H1 (cell line): ENCODE results near the gene TP73. TPM values are rescaled to one million over a fixed set of nuclear protein-coding genes. Genes with fewer than 3 reads are reported as not detected.

Experiments used
- CTCF ChIA-PET: fragments of 300-600 bp; sonication (Branson Sonifier 250); formaldehyde crosslinking; loops from one replicate; lab custom pipeline; 2021; ENCODE audit not compliant: partially characterized antibody; lab: Charles Lee
- POLR2A ChIA-PET: fragments of 300-600 bp; sonication (Branson Sonifier 250); formaldehyde crosslinking; loops from one replicate; lab custom pipeline; 2021; ENCODE audit warnings: inconsistent platforms; ENCODE audit not compliant: partially characterized antibody; lab: Charles Lee
- DNase-seq, 2 experiments: peaks; one replicate each; pipeline versions ENCODE4 v3.0.0 to v3.0.0-alpha.2; 2010 to 2022; ENCODE audit warnings: low spot score in 2 of 2, low read depth in 1 of 2, mixed read lengths in 1 of 2
- FAIRE-seq: peaks from 2 replicates; lab custom pipeline; 2011; peaks lifted over from hg19 to GRCh38; lab: Jason Lieb, UNC
- H2AFZ ChIP-seq: 2 replicates; pipeline ENCODE4 v1.8.1; 2012; ENCODE audit warnings: low read length, inconsistent platforms
- H2AK5ac ChIP-seq: 2 replicates; pipeline ENCODE4 v1.6.1; 2013; ENCODE audit warnings: low read depth, low read length
- H2BK120ac ChIP-seq: replicated peaks from 2 replicates; pipeline ENCODE3; 2013; ENCODE audit warnings: low read depth, low read length, inconsistent platforms
- H2BK12ac ChIP-seq: 2 replicates; pipeline ENCODE4 v1.6.1; 2013; ENCODE audit warnings: low read depth, low read length
- H2BK15ac ChIP-seq: 2 replicates; pipeline ENCODE4 v1.6.1; 2013; ENCODE audit warnings: low read length
- H2BK20ac ChIP-seq: 2 replicates; pipeline ENCODE4 v1.6.1; 2013; ENCODE audit warnings: low read length
- H2BK5ac ChIP-seq: 2 replicates; pipeline ENCODE4 v1.6.1; 2013; ENCODE audit warnings: low read depth, low read length
- H3K14ac ChIP-seq: 2 replicates; pipeline ENCODE4 v1.6.1; 2013; ENCODE audit warnings: inconsistent platforms; ENCODE audit not compliant: insufficient read length
- H3K18ac ChIP-seq: 2 replicates; pipeline ENCODE4 v1.6.1; 2013; ENCODE audit warnings: low read length; ENCODE audit errors: extremely low read depth
- H3K23ac ChIP-seq: 2 replicates; pipeline ENCODE4 v1.6.1; 2013; ENCODE audit warnings: inconsistent platforms; ENCODE audit not compliant: insufficient read length
- H3K23me2 ChIP-seq: 2 replicates; pipeline ENCODE4 v1.6.1; 2013; ENCODE audit warnings: low read depth, low read length
- H3K27ac ChIP-seq: 2 replicates; pipeline ENCODE4 v1.6.1; 2011; ENCODE audit warnings: low read depth, low read length, inconsistent platforms
- H3K27me3 ChIP-seq, 4 experiments: replicated peaks in 1 of 4; 1 replicate in 1 of 4; 2 replicates in 3 of 4; pipeline versions ENCODE4 v1.6.1 to v1.8.1; 2011 to 2013; ENCODE audit warnings: low read length in 3 of 4, mild to moderate bottlenecking in 3 of 4, inconsistent platforms in 2 of 4, mixed read lengths in 2 of 4, moderate library complexity in 1 of 4; ENCODE audit not compliant: control insufficient read depth in 3 of 4, insufficient read depth in 3 of 4; ENCODE audit errors: extremely low read depth in 1 of 4
- H3K36me3 ChIP-seq, 4 experiments: 2 replicates each; pipeline versions ENCODE4 v1.6.1 to v1.8.1; 2011 to 2013; ENCODE audit warnings: mild to moderate bottlenecking in 4 of 4, low read length in 3 of 4, moderate library complexity in 2 of 4, control low read depth in 1 of 4, inconsistent platforms in 1 of 4; ENCODE audit not compliant: insufficient read depth in 4 of 4, control insufficient read depth in 2 of 4
- H3K4ac ChIP-seq: replicated peaks from 2 replicates; pipeline ENCODE3; 2013; ENCODE audit warnings: low read length, low read depth, mixed read lengths, inconsistent platforms; ENCODE audit not compliant: insufficient read length
- H3K4me1 ChIP-seq, 4 experiments: replicated peaks in 1 of 4; 1 replicate in 1 of 4; 2 replicates in 3 of 4; pipeline versions ENCODE4 v1.6.1 to v1.8.1; 2011 to 2013; ENCODE audit warnings: low read length in 3 of 4, inconsistent platforms in 2 of 4, mixed read lengths in 1 of 4; ENCODE audit not compliant: insufficient read depth in 4 of 4, control insufficient read depth in 3 of 4
- H3K4me2 ChIP-seq, 2 experiments: 2 replicates each; pipeline versions ENCODE4 v1.6.1 to v1.8.1; 2011 to 2013; ENCODE audit warnings: low read depth in 2 of 2, low read length in 2 of 2, control low read depth in 1 of 2, inconsistent platforms in 1 of 2, mild to moderate bottlenecking in 1 of 2; ENCODE audit not compliant: insufficient read depth in 1 of 2
- H3K4me3 ChIP-seq, 4 experiments: fragments of 200-600, 300-600 bp in 1 of 4; sonication (generic), shearing (Covaris generic), sonication (Bioruptor Twin) in 1 of 4; 2 replicates each; pipeline versions ENCODE4 v1.5.1 to v1.8.1; 2011 to 2016; ENCODE audit warnings: low read length in 4 of 4, low read depth in 3 of 4, control low read depth in 2 of 4, inconsistent platforms in 2 of 4, mild to moderate bottlenecking in 2 of 4, mixed read lengths in 1 of 4, moderate library complexity in 1 of 4; ENCODE audit not compliant: insufficient read depth in 2 of 4; ENCODE audit errors: extremely low read depth in 1 of 4
- H3K56ac ChIP-seq: replicated peaks from 2 replicates; pipeline ENCODE3; 2013; ENCODE audit warnings: low read depth, mild to moderate bottlenecking, mixed read lengths, low read length, inconsistent platforms; ENCODE audit not compliant: insufficient read length
- H3K79me1 ChIP-seq: 2 replicates; pipeline ENCODE4 v1.6.1; 2013; ENCODE audit warnings: low read depth, low read length, control low read depth
- H3K79me2 ChIP-seq, 2 experiments: 2 replicates each; pipeline versions ENCODE4 v1.6.1 to v1.8.1; 2012 to 2013; ENCODE audit warnings: low read length in 2 of 2, mild to moderate bottlenecking in 2 of 2, inconsistent platforms in 1 of 2; ENCODE audit not compliant: insufficient read depth in 2 of 2, control insufficient read depth in 1 of 2
- H3K9ac ChIP-seq, 4 experiments: replicated peaks in 1 of 4; 1 replicate in 1 of 4; 2 replicates in 3 of 4; pipeline versions ENCODE4 v1.6.1 to v1.8.1; 2011 to 2013; ENCODE audit warnings: low read depth in 3 of 4, low read length in 3 of 4, control low read depth in 2 of 4, mild to moderate bottlenecking in 2 of 4, moderate library complexity in 2 of 4, inconsistent platforms in 1 of 4; ENCODE audit errors: extremely low read depth in 1 of 4
- H3K9me3 ChIP-seq, 2 experiments: 2 replicates each; pipeline versions ENCODE4 v1.6.1 to v1.8.1; 2012 to 2013; ENCODE audit warnings: mild to moderate bottlenecking in 2 of 2, moderate library complexity in 2 of 2, control low read depth in 1 of 2, inconsistent platforms in 1 of 2, low read depth in 1 of 2, low read length in 1 of 2, mixed read lengths in 1 of 2; ENCODE audit not compliant: insufficient read depth in 2 of 2
- H4K20me1 ChIP-seq, 2 experiments: replicated peaks in 1 of 2; 2 replicates each; pipeline versions ENCODE3 to v1.8.1; 2011 to 2013; ENCODE audit warnings: inconsistent platforms in 2 of 2, low read length in 2 of 2, mild to moderate bottlenecking in 1 of 2; ENCODE audit not compliant: insufficient read depth in 2 of 2, control insufficient read depth in 1 of 2
- H4K5ac ChIP-seq: 2 replicates; pipeline ENCODE4 v1.6.1; 2013; ENCODE audit warnings: low read length, low read depth, mixed read lengths, inconsistent platforms; ENCODE audit not compliant: insufficient read length
- H4K8ac ChIP-seq: 2 replicates; pipeline ENCODE4 v1.8.0; 2013; ENCODE audit warnings: mild to moderate bottlenecking, moderate library complexity, low read length, inconsistent platforms; ENCODE audit not compliant: insufficient read depth; ENCODE audit errors: extremely low read depth
- H4K91ac ChIP-seq: replicated peaks from 2 replicates; pipeline ENCODE3; 2013; ENCODE audit warnings: low read length, mixed read lengths, inconsistent platforms; ENCODE audit not compliant: insufficient read length
- CHD1 ChIP-seq: IDR thresholded peaks from 2 replicates; pipeline ENCODE4 v1.6.1; 2012; ENCODE audit warnings: low read depth, low read length, improper control_type of control experiment
- JUN ChIP-seq: IDR thresholded peaks from 2 replicates; pipeline ENCODE4 v1.6.1; 2011; ENCODE audit warnings: low read depth, mild to moderate bottlenecking, improper control_type of control experiment, low read length
- TAF1 ChIP-seq: IDR thresholded peaks from 2 replicates; pipeline ENCODE4 v1.6.1; 2011; ENCODE audit warnings: mild to moderate bottlenecking, low read depth, low read length
- WGBS, 2 experiments: shearing (Covaris generic) in 1 of 2; methylation state at CpG; one replicate each; pipeline versions ENCODE4 v1.1.6 to v1.1.7; 2013 to 2015; ENCODE audit warnings: low lambda C conversion rate in 2 of 2, mixed read lengths in 2 of 2, inconsistent platforms in 1 of 2, low coverage in 1 of 2, missing lambda C conversion rate in 1 of 2; ENCODE audit not compliant: insufficient replicate concordance in 2 of 2, insufficient coverage in 1 of 2, insufficient read length in 1 of 2; ENCODE audit errors: extremely low coverage in 1 of 2, missing lambda C conversion rate in 1 of 2; 5-methylcytosine and 5-hydroxymethylcytosine counted together
- polyA plus RNA-seq, 7 experiments: library from polyadenylated mRNA; depleted of rRNA in 3 of 7; stranded (reverse) in 5 of 7; unstranded in 2 of 7; fragments of >200 nt in 5 of 7; fragments of 200-250 nt in 2 of 7; gene quantifications; 1 replicate in 5 of 7; 2 replicates in 1 of 7; 4 replicates in 1 of 7; pipeline versions ENCODE4 v1.2.1 to v1.2.3, GENCODE V29; 2011 to 2013; ENCODE audit warnings: missing spikeins in 2 of 7, mixed read lengths in 2 of 7
- total RNA-seq: library from RNA; stranded (reverse); fragmentation: NEBNext Ultra II Directional; extraction: Animal tissue kit (Norgen Biotek cat#: 25700); gene quantifications from 2 replicates; pipeline ENCODE4 v1.2.1, GENCODE V29; 2021

TP73 gene
- total and polyA plus RNA-seq, 2 of the 8 experiments (the other 6 are each of a cell fraction or from before 2014, with no cell fraction given): 2.6 to 3.1 TPM

DNA sequence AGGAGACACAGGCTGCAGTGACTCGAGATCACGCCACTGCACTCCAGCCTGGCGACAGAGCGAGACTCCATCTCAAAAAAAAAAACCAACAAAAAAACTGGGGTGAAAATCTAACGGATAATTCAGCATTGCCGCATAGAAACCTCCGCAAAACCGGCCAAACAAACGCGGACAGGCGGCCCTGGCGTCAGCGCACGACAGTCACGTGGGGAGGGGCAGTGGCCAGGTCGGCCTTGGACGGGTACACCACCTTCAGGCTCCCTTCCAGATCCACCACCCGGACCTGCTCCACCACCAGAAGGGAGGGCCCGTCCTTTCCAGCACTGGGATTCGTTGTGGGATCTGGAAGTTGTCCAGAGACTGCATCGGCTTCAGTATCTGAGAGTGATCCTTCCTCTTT, 128.6 kb downstream of the TP73 start:
- H3K36me3 ChIP-seq: peaks cover 30 to 54% (median 50%) of the 10 kb centered on the region in 4 experiments
- no peak for FAIRE-seq
- 92% methylated on average over 21 of the region's 21 CpGs; no CpG with 5 or more reads in 1 of the 2 experiments for WGBS, 2 experiments
- H2BK20ac ChIP-seq: no peak overlapping the region
- peaks cover 10 to 24% of the 10 kb centered on the region in 2 experiments for H4K20me1 ChIP-seq
- H2AK5ac ChIP-seq: no peak overlapping the region
- ChIA-PET CTCF (no interaction called here), POLR2A (interaction anchor here (5.8 kb wide), 1 partner anchor 9 kb away, joined by 84 read pairs; no protein-coding TSS in a partner anchor)
- no peak overlapping the region for H3K27ac ChIP-seq
- no peak overlapping the region for H3K4ac ChIP-seq
- no peak overlapping the region for H3K23ac ChIP-seq
- H3K79me2 ChIP-seq: no peaks in the 10 kb centered on the region
- H2AFZ ChIP-seq: no peak overlapping the region
- no peak overlapping the region for H4K5ac ChIP-seq
- H3K4me1 ChIP-seq: peaks cover 0 to 6% (median 0%) of the 10 kb centered on the region in 4 experiments; a peak in 4 of 7 replicates
- H3K18ac ChIP-seq: no peak overlapping the region
- H2BK15ac ChIP-seq: no peak overlapping the region
- no peaks in the 10 kb centered on the region; a peak in 1 of 7 replicates for H3K27me3 ChIP-seq
- H3K9me3 ChIP-seq: no peaks in the 10 kb centered on the region
- H4K91ac ChIP-seq: no peak overlapping the region
- no peak overlapping the region for H4K8ac ChIP-seq
- H3K4me2 ChIP-seq: no peak overlapping the region
- H3K9ac ChIP-seq: no peak overlapping the region
- H3K56ac ChIP-seq: no peak overlapping the region
- H3K4me3 ChIP-seq: no peak overlapping the region
- no peak for TF ChIP-seq JUN
- TF ChIP-seq CHD1: no peak
- TF ChIP-seq TAF1: no peak
- H2BK5ac ChIP-seq: no peak overlapping the region
- H3K14ac ChIP-seq: no peak overlapping the region
- H2BK12ac ChIP-seq: no peak overlapping the region
- peaks cover 4% of the 10 kb centered on the region; the same call in 1 of the 2 replicates for H3K79me1 ChIP-seq
- H2BK120ac ChIP-seq: no peak overlapping the region
- no peaks in the 10 kb centered on the region for H3K23me2 ChIP-seq
- DNase-seq: no peak
